Mucosa of rectum (tissue), 2 donors: ENCODE measurements around the gene ARHGAP10.

Experiments
- H3K27ac ChIP-seq, 2 donors: one replicate each; pipeline ENCODE4 v1.7.0; 2013; ENCODE audit warnings: inconsistent platforms in 2 of 2, low read depth in 2 of 2, low read length in 2 of 2
- H3K27me3 ChIP-seq, 2 donors: one replicate each; pipeline ENCODE4 v1.7.0; 2013; ENCODE audit warnings: low read length in 2 of 2; ENCODE audit not compliant: control insufficient read depth in 2 of 2, insufficient read depth in 2 of 2
- H3K36me3 ChIP-seq, 2 donors: one replicate each; pipeline ENCODE4 v1.7.0; 2013; ENCODE audit warnings: low read length in 2 of 2; ENCODE audit not compliant: control insufficient read depth in 2 of 2, insufficient read depth in 2 of 2
- H3K4me1 ChIP-seq, 2 donors: one replicate each; pipeline ENCODE4 v1.7.0; 2013; ENCODE audit warnings: low read length in 2 of 2, mild to moderate bottlenecking in 1 of 2; ENCODE audit not compliant: control insufficient read depth in 2 of 2, insufficient read depth in 2 of 2
- H3K4me3 ChIP-seq, 2 donors: one replicate each; pipeline ENCODE4 v1.7.0; 2013; ENCODE audit warnings: low read length in 2 of 2
- H3K9ac ChIP-seq, 2 donors: one replicate each; pipeline ENCODE4 v1.7.0; 2013; ENCODE audit warnings: low read length in 2 of 2, low read depth in 1 of 2, mild to moderate bottlenecking in 1 of 2
- H3K9me3 ChIP-seq, 2 donors: one replicate each; pipeline ENCODE4 v1.7.0; 2013; ENCODE audit warnings: low read length in 2 of 2; ENCODE audit not compliant: control insufficient read depth in 2 of 2
- donor health status: healthy.
- donor health status: Normal muscosa, but diverticular disease.

The ARHGAP10 gene

DNA sequence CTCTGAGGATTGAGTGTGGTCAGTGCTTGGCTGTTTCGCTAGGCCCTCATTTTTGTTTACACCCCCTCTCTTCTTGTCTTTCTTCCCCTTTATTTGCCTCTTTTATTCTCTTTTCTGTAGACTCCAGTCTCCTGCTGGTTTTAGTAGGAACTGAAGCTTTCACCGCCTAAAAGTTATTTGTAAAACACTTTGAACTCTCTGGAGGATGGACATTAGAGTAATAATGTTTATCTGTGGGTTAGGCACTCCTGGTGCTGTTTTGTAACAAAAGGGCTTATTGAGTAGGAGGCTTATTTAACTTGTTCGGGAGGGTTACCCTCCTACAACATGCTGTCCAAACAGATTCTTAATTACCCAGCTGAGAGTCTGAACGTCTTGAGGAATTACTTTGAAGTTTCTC, 1.6 kb upstream of the ARHGAP10 start:
- Histone ChIP-seq H3K4me3 (no peak overlapping the region), H3K9me3 (no peaks in the 10 kb centered on the region), H3K4me1 (peaks cover 5 to 14% of the 10 kb centered on the region in 2 donors), H3K36me3 (no peaks in the 10 kb centered on the region), H3K9ac (no peak overlapping the region), H3K27ac (no peak overlapping the region), H3K27me3 (peaks cover 9 to 12% of the 10 kb centered on the region in 2 donors)

DNA sequence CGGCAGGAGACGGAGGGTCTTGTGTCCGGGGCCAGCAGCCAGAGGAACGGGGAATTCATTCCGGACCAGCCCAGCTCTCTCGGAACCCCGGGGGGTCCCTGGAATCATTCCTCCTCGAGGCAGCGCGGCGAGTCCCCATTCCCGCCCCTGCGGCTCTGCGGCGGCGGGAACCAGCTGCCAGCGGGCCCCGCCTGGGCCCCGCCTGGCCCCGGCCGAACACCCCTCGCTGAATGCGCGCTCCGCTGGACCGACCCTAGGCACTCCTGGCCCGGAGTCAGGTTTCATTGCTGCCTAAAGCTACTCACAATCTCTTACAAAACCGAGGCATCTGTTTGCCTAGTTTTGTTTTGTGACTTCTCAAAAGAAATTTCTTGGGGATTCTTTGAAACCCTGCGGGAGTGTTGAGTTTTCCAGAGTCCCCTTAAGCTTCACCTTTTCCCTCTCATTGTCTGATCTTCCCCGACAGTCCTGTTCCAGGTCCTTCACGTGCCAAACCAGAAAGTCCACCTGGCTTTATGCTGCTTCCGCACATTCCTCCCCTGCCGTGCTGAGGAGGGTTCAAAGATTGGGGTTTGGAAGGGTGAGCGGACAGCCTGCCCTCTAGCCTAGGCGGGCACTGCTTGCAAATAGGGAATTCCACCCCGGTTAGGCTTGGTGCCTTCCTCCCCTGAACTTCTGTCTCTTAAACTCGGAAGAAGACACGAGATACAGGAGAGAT, 789 bp downstream of the ARHGAP10 start:
- peak overlapping the region; percentile 83 to 89 for H3K27ac ChIP-seq
- peaks cover 12 to 13% of the 10 kb centered on the region in 2 donors for H3K27me3 ChIP-seq
- H3K9me3 ChIP-seq = no peaks in the 10 kb centered on the region
- H3K4me1 ChIP-seq = peaks cover 10 to 14% of the 10 kb centered on the region in 2 donors
- peak overlapping the region; percentile 48 to 82 for H3K9ac ChIP-seq
- no peaks in the 10 kb centered on the region for H3K36me3 ChIP-seq
- peak overlapping the region; percentile 74 to 82 for H3K4me3 ChIP-seq

DNA sequence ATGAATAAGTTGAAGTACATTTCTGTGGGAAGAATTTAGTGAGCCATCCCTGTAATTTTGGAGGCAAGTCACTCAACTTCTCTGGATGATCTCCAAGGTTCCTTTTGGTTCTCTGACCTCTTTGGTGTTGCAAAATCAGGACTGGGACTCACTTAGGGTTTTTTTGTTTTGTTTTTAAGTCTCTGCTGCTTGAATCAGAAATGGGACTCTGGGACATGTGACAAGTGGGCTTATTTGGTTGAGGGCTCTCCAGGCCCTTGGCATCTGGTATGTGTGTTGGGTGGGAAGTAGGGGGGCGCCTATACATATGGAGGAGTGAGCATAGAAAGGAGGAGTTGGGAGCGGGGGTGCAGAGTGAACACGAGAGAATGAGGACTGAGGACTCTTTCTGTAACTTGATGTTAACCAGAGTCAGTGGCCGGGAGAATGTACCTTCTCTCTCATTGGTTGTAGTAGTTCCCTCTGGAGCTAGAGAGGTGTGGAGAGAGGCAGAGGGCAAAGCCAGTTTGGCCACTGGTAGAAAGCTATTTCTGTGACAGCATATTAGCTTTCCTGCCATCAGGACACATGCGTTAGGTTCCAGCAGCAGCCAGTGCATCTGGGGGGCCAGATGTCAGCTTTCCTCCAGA, 1.9 kb downstream of the ARHGAP10 start:
- peak overlapping the region; percentile 74 to 82 for H3K4me3 ChIP-seq
- H3K9me3 ChIP-seq = no peaks in the 10 kb centered on the region
- H3K36me3 ChIP-seq = no peaks in the 10 kb centered on the region
- peaks cover 10 to 14% of the 10 kb centered on the region in 2 donors for H3K4me1 ChIP-seq
- H3K27me3 ChIP-seq = peaks cover 12 to 13% of the 10 kb centered on the region in 2 donors
- H3K27ac ChIP-seq = peak overlapping the region; percentile 27 to 83
- peak overlapping the region in 1 of 2 donors; percentile 31 for H3K9ac ChIP-seq

DNA sequence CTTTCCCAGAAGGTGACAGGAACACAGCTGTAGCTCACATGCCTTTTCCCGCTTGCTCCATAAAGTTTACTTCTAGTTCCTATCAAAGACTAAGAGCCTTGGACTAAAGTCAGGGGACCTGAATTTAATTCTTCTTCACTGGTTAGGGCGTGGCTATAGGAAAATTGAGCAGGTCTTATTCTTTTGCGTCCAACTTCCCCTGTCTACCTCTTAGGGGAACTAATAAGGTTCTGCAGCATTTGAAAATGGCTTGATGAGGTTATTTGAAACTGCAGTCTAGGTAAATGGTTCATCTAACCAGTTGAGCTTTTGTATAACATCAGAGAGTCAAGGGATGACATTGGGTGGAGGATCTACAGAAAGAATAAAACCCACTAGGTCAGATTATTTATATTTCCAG, 2.6 kb downstream of the ARHGAP10 start:
- H3K9ac ChIP-seq = no peak overlapping the region
- H3K4me3 ChIP-seq = peak overlapping the region; percentile 74 to 82
- H3K36me3 ChIP-seq = no peaks in the 10 kb centered on the region
- H3K9me3 ChIP-seq = no peaks in the 10 kb centered on the region
- H3K4me1 ChIP-seq = peaks cover 10 to 14% of the 10 kb centered on the region in 2 donors
- H3K27me3 ChIP-seq = peaks cover 12 to 13% of the 10 kb centered on the region in 2 donors
- no peak overlapping the region for H3K27ac ChIP-seq

DNA sequence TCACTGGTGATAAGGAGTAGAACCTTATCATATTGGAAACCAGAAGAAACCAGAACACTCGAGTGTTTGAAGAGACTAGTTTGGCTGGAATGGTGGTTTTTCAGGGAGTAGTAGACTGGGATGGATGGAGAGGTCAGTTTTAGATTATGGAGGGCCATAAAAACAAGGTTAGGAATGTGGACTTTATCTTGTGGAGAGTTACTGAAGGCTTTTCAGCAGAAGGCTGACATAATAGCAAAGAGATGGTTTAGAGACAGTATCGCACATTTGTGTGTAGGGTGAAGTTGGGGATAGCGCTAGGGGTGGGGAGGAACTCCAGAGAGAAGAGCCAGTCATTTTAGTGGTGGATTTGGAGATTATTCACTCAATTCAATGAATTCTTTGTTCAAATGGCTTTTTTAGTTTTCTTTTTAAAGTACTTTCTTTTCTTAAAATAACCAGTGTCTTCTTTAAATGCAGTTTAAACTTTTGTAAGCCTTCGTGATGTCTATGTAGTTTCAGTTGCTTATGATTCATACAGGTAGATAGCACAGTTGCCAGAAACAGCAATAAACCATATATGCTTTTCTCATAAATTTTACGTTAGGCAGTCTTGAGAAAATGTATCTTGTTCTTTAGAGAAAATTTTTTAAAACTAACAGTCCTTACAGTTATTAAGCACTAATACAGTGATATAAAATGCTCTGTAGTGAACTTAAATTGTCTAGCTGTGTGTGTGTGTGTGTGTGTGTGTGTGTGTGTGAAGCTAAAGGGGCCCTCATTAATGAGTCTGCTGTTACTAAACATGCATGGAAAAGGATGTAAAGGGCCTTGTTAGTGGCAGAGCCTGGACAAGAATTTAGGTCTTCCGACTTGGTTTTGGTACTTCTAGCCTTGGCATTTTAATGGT, 3.8 kb downstream of the ARHGAP10 start:
- peaks cover 12 to 13% of the 10 kb centered on the region in 2 donors for H3K27me3 ChIP-seq
- H3K36me3 ChIP-seq = no peaks in the 10 kb centered on the region
- H3K9me3 ChIP-seq = no peaks in the 10 kb centered on the region
- H3K27ac ChIP-seq = peak overlapping the region in 1 of 2 donors; percentile 17
- H3K4me1 ChIP-seq = peaks cover 10 to 14% of the 10 kb centered on the region in 2 donors
- H3K4me3 ChIP-seq = no peak overlapping the region
- H3K9ac ChIP-seq = no peak overlapping the region

DNA sequence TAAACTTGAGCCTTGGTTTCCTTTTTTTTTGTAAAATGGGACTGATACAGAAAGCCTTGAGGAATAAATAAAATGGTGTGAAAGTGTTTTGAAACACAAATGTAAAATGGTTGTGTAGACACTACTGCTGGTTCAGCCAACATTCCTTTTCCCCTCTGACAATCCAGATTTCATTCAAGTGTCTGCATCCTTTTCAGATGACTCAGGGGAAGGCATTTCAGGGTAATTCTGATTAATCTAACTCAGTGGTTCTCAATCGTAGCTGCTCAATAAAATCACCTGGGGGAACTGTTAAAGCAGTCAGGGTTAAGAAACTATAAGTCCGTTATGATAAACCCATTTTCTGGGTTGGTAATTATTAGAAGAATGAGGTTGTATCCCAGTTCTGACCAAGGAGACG, 4.6 kb downstream of the ARHGAP10 start:
- peaks cover 10% of the 10 kb centered on the region in 2 donors for H3K4me1 ChIP-seq
- H3K9ac ChIP-seq = no peak overlapping the region
- no peaks in the 10 kb centered on the region for H3K9me3 ChIP-seq
- H3K4me3 ChIP-seq = no peak overlapping the region
- peak overlapping the region in 1 of 2 donors; percentile 20 for H3K27ac ChIP-seq
- H3K27me3 ChIP-seq = peaks cover 10 to 12% of the 10 kb centered on the region in 2 donors
- H3K36me3 ChIP-seq = no peaks in the 10 kb centered on the region

DNA sequence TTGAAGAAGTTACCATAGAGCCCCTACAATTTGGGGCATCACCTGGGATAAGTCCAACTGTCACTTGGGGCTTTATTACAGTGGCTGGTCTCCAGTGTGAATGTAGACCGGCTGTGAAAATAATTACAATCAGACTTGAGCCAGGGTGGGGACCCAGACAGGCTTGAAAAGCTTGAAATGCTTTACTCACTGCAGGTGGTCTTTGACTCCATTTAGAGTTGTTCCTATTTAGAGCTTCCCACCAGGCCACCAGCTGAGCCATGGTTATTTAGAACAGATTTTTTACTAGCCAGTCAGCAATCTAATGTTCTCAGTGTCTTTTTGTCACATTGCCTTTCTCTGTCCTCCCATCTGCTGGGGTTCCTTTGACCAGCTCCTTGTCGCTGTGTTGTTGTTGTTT, 5.7 kb downstream of the ARHGAP10 start:
- Histone ChIP-seq H3K27me3 (peaks cover 10 to 12% of the 10 kb centered on the region in 2 donors), H3K4me1 (peaks cover 6 to 9% of the 10 kb centered on the region in 2 donors), H3K27ac (no peak overlapping the region), H3K36me3 (no peaks in the 10 kb centered on the region), H3K9me3 (no peaks in the 10 kb centered on the region), H3K9ac (no peak overlapping the region), H3K4me3 (no peak overlapping the region)

DNA sequence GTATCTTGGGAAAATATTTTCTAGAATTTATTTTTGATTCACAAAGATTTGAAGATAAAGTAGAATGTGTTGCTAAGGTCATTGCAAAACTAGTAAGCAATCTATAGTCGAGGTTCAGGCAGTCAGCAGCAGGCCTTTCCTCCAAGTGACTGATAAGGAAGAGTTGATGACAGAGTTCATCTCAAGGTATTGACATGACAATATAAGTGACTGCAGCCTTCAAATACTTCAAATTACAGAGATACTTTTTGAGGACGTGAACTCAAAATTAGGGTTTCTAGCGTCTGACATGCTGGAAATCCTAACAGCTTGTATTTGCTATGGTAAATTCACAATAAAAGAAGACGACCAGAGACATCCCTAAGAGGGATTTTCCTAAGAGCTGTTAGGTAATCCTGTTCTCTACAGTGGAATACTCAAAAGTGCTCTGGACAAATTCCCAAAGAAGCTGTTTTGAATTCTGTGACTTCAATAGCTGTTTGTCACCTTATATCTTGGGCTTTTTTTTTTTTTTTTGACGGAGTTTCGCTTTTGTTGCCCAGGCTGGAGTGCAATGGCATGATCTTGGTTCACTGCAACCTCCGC, 7.4 kb downstream of the ARHGAP10 start:
- H3K27ac ChIP-seq = no peak overlapping the region
- no peaks in the 10 kb centered on the region for H3K9me3 ChIP-seq
- peaks cover 0 to 4% of the 10 kb centered on the region in 2 donors for H3K27me3 ChIP-seq
- no peak overlapping the region for H3K9ac ChIP-seq
- no peaks in the 10 kb centered on the region for H3K36me3 ChIP-seq
- no peak overlapping the region for H3K4me3 ChIP-seq
- H3K4me1 ChIP-seq = peaks cover 0 to 6% of the 10 kb centered on the region in 2 donors

DNA sequence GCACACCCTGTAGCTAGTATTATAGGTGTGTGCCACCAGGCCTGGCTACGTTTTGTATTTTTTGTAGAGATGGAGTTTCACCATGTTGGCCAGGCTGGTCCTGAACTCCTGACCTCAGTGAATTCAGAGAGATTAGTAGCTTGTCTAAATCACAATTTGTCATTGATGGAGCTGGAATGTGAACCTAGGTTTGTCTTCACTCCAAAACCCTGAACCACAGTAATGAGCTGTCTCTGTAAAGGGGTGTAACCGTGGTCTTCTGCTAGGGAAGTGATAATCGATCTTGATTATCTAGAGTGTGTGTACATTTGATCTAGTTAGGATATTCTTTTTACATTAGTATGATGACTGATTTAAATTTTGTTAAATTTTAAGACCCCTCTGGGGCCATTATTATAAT, 8.3 kb downstream of the ARHGAP10 start:
- H3K4me1 ChIP-seq = peaks cover 0 to 6% of the 10 kb centered on the region in 2 donors
- H3K27ac ChIP-seq = no peak overlapping the region
- peaks cover 0 to 4% of the 10 kb centered on the region in 2 donors for H3K27me3 ChIP-seq
- no peak overlapping the region for H3K9ac ChIP-seq
- H3K36me3 ChIP-seq = no peaks in the 10 kb centered on the region
- no peaks in the 10 kb centered on the region for H3K9me3 ChIP-seq
- no peak overlapping the region for H3K4me3 ChIP-seq
